GM12872 (cell line): ENCODE measurements around the gene RAB10.

Experiments
- CTCF ChIP-seq: IDR thresholded peaks from 3 replicates; pipeline ENCODE4 v1.5.1; 2011; ENCODE audit warnings: low read depth, mild to moderate bottlenecking, low read length, moderate library complexity; ENCODE audit not compliant: insufficient read depth

RAB10 gene

GRCh38 chr2:26123426-26123825 is 89.5 kb downstream of the RAB10 start:
- no peak for TF ChIP-seq CTCF

- TF ChIP-seq CTCF, result no peak
These were observed 92.2 kb downstream of the RAB10 start for GRCh38 chr2:26126074-26126473.

- no peak for TF ChIP-seq CTCF
These were observed 94.3 kb downstream of the RAB10 start for GRCh38 chr2:26128176-26128575.

- no peak for TF ChIP-seq CTCF
These were observed 96.9 kb downstream of the RAB10 start for GRCh38 chr2:26130763-26131162.

- TF ChIP-seq CTCF, result no peak
These were observed 102.6 kb downstream of the RAB10 start for GRCh38 chr2:26136451-26136850.

GRCh38 chr2:26139269-26140183 is 105.6 kb downstream of the RAB10 start:
- TF ChIP-seq CTCF, result no peak

- no peak for TF ChIP-seq CTCF
These were observed 107.4 kb downstream of the RAB10 start for GRCh38 chr2:26141145-26141769.
